ENCODE measurements around the gene SYVN1. TPM values are rescaled to one million over a fixed set of nuclear protein-coding genes. Genes with fewer than 3 reads are reported as not detected.
"Not testable (repeated sequence)": the region's sequence is repeated elsewhere in the genome, so short reads cannot be mapped to it uniquely, and the experiment has no call there.

Gene SYVN1
- total RNA-seq (ENCODE audit: insufficient read depth, low replicate concordance), result 13.0 TPM

DNA sequence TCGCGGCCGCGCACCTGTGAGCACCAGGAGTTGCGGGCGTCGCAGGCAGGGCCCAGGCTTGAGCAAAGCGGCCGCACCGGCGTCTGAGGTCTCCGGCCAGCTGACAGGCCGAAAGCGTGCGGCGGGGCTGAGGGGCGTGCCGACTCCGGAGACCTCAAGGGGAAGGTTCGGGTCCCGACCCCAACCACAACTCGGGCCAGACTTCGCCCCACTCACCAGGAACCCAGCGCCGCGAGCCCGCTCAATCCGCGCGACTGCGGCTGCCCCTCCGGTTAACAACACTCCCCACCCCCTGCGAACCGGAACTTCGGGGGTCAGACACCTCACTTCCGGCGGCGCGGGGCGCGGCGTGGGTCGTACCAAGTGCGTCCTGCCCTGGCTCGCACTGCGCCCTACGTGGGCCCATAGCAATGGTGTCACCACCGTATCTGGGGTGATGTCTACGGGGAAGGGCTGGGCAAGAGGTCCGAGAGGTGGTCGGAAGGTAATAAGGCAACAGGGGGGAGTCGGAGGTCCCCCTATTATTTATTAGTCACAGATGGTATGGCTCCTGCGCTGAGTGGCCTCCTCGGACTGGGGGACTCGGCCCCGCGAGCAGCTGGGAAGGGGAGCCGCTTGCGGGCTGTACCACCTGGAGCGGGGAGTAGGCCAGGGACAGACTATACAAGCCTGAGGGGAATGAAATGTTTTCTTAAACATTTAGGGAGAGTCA, at the start of gene SYVN1:
TSS of gene SYVN1 (minus strand) at position 280 of the 712 bp plus-strand sequence. CDS start 918 bp downstream, outside the sequence.
- DNase-seq (ENCODE audit: low spot score), result peak; percentile 94

DNA sequence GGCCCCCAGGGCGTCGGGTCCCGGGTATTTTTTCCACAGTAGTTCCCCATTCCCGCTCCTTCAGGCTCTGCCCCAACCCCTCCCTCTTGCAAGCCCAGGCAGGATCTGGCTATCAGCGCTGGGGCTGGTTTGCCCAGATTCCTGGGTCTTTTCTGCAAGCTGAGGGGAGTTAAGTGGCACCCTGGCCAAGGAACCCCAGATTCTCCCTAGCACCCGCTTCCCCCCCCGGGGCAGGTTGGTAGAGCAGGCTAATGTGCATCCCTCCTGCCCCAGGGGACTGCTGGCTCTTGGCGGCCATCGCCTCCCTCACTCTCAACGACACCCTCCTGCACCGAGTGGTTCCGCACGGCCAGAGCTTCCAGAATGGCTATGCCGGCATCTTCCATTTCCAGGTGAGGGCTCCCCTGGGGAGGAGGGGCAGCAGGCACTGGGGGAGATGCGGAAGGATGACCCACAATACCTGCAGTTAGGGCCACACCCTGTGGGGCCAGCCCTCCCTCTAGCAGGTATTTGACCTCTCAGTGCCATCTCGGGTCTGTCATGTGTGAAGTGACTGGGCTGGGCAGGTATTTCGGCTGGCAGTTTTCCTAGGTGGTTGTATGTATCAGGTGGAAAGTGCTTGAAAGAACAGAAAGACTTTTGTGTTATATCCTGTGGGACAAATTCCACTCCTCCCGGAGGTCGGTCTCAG, 49.0 kb upstream of the SYVN1 start:
- DNase-seq (ENCODE audit: low spot score), result no peak

DNA sequence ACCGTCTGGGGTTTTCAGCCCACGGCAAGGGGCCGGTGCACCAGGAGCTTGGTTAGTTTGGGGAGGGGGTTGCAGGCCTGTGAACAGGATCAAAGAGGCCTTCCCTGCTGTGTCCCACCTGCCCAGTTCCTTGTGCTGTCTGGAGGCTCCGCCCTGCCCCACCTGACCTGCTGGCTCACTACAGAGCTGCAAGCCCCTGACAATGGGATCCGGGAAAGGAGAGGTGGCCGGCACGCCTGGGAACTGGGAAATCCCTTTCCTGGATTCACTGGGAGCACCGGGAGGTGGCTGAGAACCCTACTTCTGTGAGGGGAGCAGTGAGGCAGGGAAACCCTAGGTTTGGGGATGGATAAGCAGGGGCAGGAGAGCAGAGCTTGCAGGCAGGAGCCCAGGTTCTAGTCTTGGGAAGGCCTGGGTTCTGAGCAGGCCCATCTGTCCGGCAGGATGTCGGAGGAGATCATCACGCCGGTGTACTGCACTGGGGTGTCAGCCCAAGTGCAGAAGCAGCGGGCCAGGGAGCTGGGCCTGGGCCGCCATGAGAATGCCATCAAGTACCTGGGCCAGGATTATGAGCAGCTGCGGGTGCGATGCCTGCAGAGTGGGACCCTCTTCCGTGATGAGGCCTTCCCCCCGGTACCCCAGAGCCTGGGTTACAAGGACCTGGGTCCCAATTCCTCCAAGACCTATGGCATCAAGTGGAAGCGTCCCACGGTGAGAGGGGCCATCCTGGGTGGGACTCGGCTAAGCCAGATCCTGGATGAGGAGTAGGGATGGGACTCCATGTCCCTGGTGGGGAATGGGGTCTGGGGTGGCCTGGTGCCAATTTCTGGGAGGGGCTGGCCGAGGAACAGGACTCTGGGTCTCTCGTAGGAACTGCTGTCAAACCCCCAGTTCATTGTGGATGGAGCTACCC, 48.2 kb upstream of the SYVN1 start:
- peak; percentile 24 for DNase-seq (ENCODE audit: low spot score)

DNA sequence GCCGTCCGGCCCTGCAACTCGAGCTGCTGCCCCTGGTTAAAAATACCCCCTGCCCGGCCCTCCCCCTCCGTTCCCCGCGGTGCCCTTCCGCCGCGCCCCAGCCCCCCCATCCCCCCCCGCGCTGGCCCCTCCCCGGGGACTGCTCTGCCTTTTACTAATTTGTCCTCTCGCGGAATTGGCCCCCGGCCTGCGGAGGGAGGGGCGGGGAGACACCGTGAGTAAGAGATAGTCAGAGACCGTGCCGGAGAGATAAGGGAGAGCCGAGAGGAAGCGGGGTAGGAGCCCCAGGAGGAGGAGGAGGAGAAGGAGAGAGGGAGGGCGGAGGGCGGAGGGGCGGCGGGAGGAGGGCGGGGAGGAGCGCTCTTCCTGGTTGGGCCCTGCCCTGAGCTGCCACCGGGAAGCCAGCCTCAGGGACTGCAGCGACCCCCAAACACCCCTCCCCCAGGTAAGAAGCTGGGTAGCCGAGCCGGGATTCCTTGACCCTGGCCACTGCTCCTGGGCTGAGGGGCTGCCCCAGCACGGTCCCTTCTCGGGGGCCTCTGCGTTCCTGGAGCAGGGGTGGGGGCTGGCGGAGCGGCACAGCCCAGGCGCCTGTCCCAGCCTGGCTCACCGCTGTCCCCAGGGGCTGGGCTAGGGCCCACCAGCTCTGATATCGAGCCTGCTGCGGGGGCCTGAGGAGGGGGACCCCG, 47.4 kb upstream of the SYVN1 start, which contains the start of gene CAPN1:
TSS of gene CAPN1 (plus strand) at position 360 of the 689 bp plus-strand sequence. CDS start 774 bp downstream, outside the sequence.
- peak; percentile 93 for DNase-seq (ENCODE audit: low spot score)

DNA sequence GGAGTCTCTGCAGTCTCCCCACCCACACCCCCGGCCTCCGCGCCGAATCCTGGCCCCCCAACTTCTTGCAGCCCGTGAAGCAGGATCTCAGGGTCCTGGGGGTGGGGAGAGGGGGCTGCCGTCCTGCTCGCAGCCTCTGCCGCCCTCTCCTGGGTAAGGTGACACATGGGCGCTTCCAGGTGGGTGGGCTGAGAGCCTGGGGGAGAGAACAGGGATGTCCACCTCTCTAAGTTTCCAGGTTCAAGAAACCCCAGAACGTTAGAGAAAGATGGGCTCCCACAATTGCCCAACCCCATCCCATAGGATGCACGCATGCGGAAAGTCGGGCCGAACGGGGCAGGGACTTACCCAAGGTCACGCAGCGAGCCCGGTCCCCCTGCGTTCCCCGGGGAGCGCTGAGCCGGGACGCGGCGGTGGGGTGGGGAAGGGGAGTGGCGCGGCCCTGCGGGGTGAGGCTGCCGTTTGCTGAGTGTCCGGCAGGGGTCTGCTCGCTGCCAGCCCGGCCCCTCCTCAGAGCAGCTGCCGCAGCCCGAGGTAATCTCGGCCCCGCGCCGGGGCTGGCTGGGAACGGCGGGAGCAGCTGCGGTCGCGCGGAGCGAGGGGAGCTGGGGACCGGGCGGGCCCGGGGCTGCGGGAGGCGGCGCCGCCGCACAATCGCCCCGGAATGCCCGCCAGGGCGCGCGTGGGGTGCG, 46.7 kb upstream of the SYVN1 start:
- DNase-seq (ENCODE audit: low spot score), result peak; percentile 59

- not testable (repeated sequence) for DNase-seq (ENCODE audit: low spot score)
Observed at GRCh38 chr11:65174571-65175010, 40.3 kb upstream of the SYVN1 start.

DNA sequence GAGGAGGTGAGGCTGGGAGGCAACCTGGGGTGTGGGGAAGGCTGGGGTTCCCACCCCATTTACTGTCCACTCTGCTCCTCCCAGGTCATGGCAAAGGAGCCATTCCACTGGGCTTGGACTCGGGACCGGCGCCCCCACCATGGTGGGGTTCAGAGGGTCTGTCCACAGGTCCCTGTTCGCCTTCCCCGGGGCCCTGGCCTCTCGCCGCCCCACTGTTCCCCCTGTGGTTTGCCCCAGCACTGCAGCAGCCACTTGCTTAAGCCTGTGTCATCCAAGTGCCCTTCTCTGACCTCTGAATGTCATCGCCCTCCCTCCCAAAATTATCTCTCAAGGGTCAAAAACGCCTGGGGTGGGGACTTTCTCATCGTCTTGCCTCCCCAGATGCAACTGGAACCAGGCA, 38.3 kb upstream of the SYVN1 start:
- DNase-seq (ENCODE audit: low spot score), result no peak

DNA sequence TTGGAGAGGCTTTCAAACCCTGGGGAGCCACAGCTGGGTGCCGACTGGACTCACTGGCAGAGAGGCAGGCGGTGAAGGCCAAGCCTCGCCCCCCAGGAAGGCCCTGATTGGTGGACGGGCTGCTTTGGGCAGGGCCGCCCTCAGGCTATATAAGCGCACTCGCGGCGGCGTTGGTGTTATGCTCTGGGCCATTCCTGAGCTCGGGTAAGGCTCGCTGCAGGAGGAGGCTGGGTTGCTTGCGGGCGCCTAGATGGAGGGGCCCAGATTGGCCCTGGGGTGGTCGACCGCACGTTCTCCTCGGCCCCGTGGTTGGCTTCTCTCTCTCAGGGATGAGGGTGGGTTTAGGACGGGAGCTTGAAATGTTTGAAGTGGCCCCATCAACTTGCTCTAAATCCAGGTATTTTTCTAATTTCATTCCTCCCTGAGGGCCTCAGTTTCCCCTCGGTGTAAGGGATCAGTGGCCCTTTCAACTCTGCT, 35.8 kb upstream of the SYVN1 start, which contains the start of gene SPDYC:
TSS of gene SPDYC (plus strand) at position 176 of the 477 bp plus-strand sequence. CDS start 1,125 bp downstream, outside the sequence.
- DNase-seq (ENCODE audit: low spot score), result no peak

GRCh38 chr11:65169164-65169641, 34.9 kb upstream of the SYVN1 start:
- DNase-seq (ENCODE audit: low spot score), result no peak

DNA sequence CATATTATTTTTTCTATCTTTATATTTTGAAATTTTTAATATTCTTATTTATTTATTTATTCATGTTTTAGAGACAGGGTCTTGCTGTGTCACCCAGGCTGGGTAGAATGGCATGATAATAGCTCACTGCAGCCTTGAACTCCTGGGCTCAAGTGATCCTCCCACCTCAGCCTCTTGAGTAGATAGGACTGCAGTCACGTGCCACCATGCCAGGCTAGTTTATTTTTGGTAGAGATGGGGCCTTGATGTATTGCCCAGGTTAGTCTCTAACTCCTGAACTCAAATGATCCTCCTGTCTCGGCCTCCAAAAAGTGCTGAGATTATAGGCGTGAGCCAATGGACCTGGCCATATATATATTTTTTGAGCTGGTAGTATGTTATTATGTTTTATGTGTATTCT, 33.3 kb upstream of the SYVN1 start:
- DNase-seq (ENCODE audit: low spot score), result no peak

- no peak for DNase-seq (ENCODE audit: low spot score)
Observed at GRCh38 chr11:65166893-65167292, 32.6 kb upstream of the SYVN1 start.

DNA sequence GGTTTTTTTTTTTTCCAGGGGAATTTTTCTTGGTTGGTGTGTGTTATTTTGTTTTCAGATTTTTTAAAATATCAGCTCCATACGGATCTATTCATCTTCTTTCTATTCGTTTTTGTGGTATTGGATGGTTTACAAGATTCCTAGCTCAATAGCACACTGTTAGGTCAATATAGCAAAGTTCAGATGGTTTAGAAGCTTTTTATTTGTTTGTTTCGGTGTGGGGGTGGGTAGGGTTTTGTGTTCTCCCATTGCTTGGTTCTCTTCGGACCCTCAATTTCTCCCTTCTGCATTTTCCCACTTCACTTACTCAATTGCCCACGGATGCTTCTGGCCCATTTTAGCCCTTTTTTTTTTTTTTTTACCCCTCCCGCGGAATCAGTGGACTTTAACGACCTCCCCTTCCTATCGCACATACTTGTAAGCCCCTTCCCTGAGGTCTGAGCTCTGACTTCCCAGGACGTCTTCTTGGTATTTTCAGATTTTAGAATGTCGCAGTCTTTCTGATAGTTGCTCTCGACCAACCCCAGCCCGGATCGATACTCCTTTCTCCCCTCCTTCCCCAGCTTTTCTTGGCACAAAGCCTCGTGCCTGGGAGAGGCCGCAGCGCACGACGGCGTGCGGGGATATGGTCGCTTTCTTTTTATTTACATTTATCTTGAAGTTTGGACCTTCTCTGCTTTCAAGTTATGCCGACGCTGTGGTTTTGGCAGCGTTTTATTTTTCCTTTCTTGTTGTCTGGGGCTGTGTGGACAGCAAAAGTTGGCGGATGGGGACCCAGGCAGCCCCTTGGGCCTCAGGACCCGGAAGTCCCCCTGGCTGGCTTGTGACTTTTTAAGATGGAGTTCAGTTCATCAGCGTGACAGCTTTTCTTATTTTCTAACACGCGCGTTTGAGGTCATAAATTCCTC, 31.3 kb upstream of the SYVN1 start:
- no peak for DNase-seq (ENCODE audit: low spot score)

GRCh38 chr11:65163684-65164083, 29.4 kb upstream of the SYVN1 start:
- no peak for DNase-seq (ENCODE audit: low spot score)

GRCh38 chr11:65160643-65161042, 26.3 kb upstream of the SYVN1 start:
- no peak for DNase-seq (ENCODE audit: low spot score)

DNA sequence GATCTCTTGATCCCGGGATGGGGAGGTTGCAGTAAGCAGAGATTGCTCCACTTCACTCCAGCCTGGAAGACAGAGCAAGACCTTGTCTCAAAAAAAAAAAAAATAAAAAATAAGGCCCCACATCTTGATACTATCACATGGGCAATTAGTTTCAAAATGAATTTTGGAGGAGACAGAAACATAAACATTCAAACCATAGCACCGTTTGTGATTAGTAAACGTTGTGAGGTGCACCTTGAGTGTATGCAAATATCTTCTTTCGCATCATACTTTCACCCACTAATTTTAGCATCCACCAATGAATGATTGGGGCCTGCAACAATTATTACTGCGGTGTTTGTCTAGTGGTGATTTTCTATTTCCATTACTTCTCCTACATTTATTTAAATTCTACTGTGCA, 24.7 kb upstream of the SYVN1 start:
- DNase-seq (ENCODE audit: low spot score), result no peak

- DNase-seq (ENCODE audit: low spot score), result no peak
Observed at GRCh38 chr11:65157336-65157735, 23.0 kb upstream of the SYVN1 start.

DNA sequence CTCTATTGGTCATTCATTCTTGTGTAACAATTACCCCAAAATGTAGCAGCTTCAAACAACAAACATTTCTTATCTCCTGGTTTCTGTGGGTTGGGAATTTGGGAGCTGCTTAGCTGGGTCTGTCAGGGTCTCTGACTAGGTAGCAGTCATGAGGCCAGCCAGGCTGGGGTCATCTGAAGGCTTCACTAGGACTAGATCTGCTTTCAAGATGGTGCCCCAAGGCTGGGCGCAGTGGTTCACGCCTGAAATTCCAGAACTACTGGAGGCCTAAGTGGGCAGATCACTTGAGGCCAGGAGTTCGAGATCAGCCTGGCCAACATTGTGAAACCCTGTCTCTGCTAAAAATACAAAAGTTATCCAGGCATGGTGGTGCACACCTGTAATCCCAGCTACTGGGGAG, 22.6 kb upstream of the SYVN1 start:
- DNase-seq (ENCODE audit: low spot score), result no peak

- DNase-seq (ENCODE audit: low spot score), result no peak
Observed at GRCh38 chr11:65156256-65156655, 21.9 kb upstream of the SYVN1 start.

DNA sequence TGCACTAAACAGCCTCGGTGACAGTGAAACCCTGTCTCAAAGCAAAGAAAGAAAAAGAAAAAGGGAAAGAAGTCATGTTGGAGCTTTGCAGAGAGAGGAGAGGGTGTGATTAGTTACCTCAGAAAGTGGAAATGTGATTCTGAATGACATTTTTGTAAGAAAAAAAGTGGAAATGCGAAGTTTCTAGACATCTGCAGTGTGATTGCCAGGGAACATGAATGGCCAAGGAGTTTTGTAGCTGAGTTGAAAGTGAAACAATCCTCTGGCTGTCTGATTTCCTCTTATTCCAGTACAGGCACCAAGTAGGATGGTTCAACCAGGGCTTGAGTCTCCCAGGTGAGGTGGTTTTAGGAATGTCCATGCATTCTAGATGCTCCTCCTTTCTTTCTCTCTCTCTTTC, 17.8 kb upstream of the SYVN1 start:
- no peak for DNase-seq (ENCODE audit: low spot score)

Data from umbilical cord (tissue), 2 donors.